ENCODE data around the gene RNF212.

DNA sequence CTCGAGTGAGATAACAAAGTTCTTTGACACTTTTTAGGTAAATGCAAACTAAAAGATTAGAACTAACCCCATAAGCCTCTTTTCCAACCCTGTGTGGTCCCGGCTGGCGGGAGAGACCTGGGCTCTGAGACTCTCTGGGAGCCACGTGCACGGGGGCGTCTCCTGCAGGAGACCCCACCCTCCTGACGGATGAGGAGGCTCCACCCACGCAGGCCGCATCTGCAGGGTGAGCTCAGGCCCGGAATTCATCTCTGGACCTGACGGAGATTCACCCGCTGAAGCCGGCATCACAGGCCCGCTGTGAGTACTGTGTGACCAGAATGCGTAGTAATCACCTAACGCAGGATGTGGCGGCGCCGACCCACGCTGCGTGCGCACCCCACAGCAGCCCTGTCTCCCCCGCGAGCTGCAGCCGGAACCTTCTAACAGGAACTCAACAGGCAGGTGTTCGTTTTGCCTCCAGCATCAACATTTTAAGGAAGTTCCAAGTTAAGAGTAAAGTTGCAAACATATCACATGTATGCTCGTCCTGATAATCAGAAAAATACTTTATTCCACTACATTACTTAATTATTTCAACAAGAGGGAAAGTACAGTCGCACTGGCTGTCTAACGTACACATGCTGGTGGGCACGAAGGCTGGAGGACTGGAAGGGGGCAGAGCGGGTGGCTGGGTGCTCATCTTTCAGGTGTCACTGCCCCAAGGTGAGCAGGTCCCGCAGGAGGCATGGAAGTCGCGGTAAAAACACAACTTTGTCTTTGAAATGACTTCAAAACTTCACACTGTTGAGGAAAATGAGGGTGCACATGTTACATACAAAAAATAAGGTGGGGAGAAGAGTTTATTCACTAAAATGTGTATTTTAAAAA is 57.4 kb downstream of the RNF212 start:
- TF ChIP-seq CTCF (IDR thresholded peaks at IDR 0.05) (no peak), POLR2AphosphoS5 (IDR thresholded peaks at IDR 0.05) (no peak)
